ENCODE results near the gene HGFAC.
A peak's percentile ranks its signal among the peaks of the same experiment; 100 is the strongest.

HGFAC gene

GRCh38 chr4:3426465-3427133 lies 15.2 kb upstream of the HGFAC start:
- no peak for DNase-seq

DNA sequence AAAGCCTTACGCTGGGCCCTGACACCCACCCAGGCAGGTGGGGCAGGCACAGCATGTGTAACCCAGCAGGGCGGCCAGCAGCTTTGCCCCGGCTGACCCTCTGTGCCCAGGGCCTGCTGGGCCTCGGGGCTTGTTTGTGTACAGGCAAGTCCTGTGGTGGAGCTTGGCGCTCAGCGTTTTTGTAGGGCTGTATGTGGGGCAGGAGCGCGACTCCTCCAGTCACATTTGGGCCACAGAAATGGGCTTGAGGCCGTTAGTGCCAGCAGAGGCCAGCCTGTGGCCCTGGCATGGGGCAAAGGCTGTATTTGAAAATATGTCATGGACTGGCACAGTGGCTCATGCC lies 14.7 kb upstream of the HGFAC start:
- no peak for DNase-seq

- DNase-seq = no peak
Measured at GRCh38 chr4:3427706-3428446, 13.9 kb upstream of the HGFAC start.

- DNase-seq = no peak
Measured at GRCh38 chr4:3429651-3430050, 12.1 kb upstream of the HGFAC start.

GRCh38 chr4:3430524-3430923 lies 11.2 kb upstream of the HGFAC start:
- DNase-seq = no peak

DNA sequence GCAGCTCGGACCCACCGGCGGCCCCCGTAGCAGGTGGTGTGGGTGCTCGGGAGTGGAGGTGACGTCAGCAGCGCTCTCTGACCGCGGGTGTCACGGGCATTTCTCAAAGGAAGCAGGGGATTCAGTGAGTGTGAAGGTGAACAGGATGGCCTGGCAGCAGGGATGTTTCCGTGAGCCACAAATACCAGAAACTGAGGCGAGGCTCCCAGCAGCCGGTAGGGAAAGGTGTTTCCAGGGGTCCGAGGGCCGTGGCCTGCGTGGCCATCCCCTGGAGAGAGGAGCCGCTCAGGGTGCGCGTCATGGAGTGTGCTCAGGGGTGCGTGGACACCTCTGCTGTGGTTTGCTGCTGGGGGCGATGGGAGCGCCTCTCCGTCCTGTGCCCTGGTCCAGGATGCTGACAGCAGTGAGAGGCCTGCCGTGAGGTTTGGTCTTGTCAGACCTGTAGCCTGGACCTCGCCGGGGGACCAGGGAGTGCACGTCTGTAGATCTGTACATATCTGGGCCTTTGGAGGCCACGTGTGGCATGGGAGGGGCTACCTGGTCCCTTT lies 10.2 kb upstream of the HGFAC start:
- no peak for DNase-seq

- DNase-seq = no peak
Measured at GRCh38 chr4:3432381-3432790, 9.4 kb upstream of the HGFAC start.

- no peak for DNase-seq
Measured at GRCh38 chr4:3433138-3433869, 8.5 kb upstream of the HGFAC start.

DNA sequence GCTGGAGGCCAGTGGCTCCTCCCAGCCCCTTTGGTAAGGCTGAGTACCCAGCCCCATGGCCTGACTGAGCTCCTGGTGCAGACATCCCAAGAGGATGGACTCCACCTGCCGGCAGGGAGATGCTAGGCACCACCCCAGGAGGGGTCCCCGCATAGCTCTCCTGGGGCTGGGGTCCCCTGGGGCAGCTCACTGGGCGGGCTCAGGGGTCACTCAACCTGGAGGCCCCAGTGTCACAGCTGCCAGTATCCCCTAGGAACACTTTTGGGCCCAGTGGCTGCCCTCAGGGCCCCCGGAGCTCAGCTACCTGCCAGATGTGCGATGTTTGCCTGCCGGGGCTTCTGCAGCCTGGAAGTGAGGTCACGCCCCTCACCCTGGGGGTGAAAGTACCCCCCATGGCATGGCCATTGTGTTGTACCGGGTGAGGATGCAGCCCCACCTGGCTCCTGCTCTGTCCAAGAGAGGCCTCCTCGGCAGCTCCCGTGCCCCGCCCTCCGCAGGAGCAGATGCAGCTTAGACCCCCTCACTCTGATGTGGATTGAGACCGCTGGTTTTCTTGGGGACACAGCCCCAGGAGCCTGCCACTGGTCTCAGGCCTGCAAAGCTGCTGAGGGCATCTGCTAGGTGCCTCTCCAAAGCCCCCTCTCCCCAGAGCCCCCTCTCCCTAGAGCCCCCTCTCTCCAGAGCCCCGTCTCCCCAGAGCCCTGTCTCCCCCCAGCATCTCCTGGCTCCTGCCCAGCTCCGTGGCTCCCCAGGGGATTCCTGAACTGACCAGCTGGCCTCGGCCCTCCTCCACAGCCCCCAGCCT lies 6.7 kb upstream of the HGFAC start:
- no peak for DNase-seq

DNA sequence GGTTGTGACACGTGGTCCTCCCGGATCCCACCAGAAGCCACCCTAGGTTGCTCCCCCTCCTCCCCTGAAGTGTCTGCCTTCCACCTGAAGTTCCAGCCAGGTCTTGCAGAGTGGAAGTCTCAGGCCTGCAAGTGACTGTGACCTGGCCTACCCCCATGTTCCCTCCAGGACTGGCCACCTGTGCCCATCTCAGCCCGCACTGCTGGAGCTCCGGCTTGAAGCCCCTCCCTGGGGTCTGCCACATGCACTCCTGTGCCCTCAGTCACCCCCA lies 6.1 kb upstream of the HGFAC start:
- no peak for DNase-seq

DNA sequence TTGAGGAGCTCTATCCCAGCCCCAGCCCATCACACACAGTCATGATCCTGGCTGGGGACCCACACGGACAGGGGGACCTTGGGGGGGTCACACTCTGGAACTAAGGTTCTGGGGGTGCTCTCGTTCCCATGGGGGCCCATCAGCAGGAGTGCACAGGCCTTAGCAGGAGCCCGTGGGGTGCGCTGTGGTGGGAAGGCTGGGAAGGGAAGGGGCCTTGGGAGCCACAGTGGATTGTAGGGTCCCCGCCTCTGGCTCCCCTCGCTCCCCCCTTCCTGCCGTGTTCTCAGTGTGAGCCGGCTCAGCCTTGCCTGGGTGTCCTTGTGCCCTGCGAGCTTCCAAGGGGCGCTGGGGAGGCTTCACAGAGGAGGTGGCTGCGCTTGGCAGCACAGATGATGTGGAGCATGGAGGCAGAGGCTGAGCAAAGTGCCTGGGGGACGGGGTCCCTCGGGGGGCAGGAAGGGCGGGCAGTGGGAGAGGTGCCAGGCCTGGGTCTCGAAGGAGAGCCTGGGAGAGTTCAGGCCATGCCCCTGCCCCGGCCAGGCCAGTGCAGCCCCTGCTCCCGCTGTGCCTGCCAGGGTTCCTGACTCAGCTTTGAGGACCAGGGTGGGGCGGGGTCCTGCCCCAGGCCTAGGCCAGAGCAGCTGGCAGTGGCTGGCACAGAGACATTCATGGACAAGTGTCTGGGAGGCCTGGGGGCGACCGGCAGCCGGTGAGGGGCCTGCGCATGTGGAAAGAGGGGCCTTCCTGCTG lies 5.5 kb upstream of the HGFAC start:
- DNase-seq = no peak

GRCh38 chr4:3436798-3437581 lies 4.8 kb upstream of the HGFAC start:
- no peak for DNase-seq

- no peak for DNase-seq
Measured at GRCh38 chr4:3437582-3437936, 4.2 kb upstream of the HGFAC start.

DNA sequence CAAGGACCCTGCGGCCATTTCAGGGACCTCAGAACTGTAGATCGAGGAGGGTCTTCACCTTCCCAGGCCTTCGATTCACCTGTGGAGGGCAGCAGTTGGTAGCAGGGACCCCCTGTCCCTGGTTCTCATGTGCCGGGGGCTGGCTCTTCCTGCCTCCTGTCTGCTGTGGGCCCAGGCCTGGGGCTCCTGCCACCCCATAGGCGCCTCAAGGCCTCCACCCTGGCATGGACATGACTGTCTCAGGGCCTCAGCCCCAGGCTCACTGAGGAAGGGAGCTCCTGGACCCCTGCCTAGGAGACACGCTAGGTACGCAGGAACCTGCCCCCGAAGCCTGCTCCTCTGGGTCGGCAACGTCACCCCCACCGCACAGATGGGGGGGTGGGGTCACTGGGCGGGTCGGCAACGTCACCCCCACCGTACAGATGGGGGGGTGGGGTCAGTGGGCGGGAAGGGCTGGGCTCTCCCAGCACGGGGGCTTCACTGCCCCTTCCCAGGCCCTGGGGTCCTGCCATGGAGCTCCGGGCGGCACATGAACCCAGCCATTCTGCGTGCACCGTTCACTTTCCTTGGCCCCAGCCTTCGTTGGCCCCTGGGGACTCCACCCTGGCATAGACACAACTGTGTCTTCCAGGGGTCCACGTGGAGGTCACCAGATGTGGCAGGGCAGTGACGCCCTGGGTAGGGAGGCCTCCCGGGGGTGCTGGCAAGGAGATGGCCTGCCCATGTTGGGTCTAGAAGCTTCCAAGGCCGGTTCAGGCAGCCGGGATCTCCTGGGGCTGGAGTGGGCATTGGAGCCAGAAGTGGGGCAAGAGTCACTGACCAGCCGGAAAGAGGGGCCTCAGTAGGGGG lies 3.5 kb upstream of the HGFAC start:
- no peak for DNase-seq

- no peak for DNase-seq
Measured at GRCh38 chr4:3438847-3439180, 3.0 kb upstream of the HGFAC start.

GRCh38 chr4:3439391-3439790 lies 2.4 kb upstream of the HGFAC start:
- no peak for DNase-seq

DNA sequence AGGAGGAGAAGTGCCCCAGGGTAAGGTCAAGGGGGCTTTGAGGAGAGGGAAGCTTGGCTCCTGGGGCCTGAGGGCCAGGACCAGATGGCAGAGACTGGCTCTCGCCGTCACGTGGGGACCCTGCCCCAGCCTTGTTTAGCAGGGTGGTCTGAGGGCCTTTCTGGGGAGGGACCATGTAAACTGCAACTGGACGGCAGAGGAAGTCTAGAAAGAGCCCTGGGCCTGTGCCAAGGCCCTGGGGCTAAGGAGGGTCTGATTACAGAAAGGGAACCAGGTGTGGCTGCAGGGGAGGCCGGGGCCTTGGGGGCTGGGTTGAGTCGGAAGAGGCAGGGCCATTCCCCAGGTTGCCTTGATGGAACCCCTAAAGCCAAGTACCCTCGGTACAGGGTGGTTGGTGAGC lies 1.8 kb upstream of the HGFAC start:
- DNase-seq = no peak

GRCh38 chr4:3440979-3441500 lies 728 bp upstream of the HGFAC start:
- DNase-seq = peak; percentile 25

GRCh38 chr4:3442460-3442958 lies 741 bp downstream of the HGFAC start:
- no peak for DNase-seq

All from fibroblast of skin of abdomen (primary cell).